Activated gamma-delta T cell (primary cell): Measurements from ENCODE around the gene MXD4.

Source experiments
- DNase-seq: peaks from one replicate; lab custom pipeline; 2025; lab: John Stamatoyannopoulos, UW

The MXD4 gene

DNA sequence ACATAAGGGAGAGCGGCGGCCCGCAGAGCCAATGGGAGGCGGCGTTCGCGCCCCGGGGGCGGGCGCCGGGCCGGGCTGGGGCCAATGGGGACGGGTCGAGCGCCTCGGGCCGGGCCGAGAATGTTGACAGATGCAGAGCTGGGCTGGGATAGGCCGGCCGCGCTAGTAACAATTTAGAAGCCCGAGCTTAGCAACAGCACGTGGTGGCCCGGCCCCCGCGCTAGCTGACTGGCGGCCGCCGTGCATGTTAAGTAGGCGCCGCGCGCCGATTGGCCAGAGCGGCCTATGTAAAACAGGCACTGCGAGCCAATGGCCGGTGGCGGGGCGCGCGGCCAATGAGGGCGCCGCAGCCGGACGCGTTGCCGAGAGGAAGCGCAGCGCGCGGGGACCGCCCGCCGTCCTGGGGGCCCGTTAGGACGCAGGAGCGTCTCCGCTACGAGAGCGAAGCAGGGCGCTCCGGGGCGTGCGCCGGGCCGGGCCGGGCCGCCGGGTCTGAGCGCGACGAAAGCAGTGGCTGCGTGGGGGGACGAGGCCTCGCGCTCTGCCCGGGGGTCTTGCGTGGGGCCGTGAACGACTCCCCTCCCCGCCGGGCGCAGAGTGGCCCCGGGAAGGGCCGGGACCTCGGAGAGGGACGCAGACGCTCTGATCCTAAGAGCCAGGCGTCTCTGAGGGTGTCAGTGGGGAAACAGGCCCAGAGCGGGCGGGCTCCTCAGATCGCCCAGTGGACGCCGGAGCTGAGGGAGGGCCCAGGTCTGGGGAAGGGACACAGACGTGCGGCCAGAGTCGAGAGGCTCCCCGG is 435 bp upstream of the MXD4 start:
- peak; percentile 99 for DNase-seq

DNA sequence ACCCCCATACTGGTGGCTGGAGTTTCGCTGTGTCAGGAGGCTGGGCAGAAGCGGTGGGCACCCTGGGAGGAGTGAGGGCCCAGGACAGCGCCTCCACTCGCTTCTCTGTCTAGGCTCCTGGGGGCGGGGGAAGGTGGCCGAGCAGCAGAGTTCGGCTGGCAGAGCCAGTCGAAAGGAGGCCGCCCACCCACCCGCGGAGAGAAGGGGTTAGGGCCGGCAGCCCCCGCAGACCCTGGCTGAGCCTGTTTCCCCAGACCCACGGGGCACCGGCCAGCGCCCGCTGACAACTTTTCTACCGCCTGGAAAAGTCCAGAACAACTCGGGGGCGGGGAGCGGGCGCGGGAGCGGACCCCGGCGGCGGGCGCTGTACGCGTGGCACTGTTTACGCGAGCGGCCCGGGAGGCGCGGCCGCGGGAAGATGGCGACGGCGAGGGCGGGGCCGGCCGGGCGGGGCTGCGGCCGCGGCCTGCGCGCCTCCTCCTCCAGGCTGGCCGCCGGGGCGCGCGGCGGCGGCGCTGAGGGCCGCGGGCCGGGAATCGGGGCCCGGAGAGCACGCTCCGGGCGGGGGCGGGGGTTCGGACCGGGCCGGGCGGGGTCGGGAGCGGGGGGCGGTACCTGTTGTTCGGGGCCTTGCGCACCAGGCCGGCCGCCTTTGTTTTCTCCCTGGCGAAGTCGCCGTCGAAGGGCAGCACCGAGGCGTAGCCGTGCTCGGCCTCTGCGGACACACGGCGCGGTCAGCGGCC is 628 bp downstream of the MXD4 start:
- DNase-seq = peak; percentile 52

DNA sequence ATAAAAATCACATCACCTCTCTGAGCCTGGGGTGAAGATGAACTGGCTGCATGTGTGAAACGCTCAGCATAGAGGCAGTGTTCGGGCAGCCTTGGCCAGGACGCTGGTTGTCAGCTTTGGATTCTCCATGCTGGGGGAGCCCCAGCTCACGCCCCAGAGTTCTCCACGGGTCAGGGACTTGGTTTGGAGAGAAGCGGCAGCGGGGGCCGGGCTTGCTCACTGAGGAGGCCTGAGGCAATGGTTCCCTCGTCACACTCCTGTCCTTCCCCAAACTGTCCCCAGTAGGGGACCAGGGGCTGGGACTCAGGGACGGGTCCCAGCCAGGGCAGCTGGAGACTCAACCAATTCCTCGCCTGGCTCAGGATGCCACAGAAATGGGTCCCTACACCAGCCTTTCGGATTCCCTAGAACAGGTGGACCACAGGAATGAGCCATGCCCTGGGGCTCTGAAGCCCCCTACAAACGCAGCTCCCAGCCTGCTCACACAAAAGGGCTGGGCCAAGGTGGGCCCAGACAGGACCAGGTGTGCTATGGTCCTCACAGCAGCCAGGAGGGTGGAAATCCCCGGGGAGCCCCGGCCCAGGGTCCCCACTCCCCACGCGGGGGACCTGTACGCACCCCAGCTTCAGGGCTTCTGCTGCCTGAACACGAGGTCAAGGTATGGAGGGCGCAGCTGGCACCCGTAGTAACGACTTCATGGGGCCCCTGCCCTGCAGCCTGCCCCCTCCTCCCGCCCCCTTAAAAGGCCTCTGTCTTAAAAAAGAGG is 1.4 kb downstream of the MXD4 start:
- no peak for DNase-seq

DNA sequence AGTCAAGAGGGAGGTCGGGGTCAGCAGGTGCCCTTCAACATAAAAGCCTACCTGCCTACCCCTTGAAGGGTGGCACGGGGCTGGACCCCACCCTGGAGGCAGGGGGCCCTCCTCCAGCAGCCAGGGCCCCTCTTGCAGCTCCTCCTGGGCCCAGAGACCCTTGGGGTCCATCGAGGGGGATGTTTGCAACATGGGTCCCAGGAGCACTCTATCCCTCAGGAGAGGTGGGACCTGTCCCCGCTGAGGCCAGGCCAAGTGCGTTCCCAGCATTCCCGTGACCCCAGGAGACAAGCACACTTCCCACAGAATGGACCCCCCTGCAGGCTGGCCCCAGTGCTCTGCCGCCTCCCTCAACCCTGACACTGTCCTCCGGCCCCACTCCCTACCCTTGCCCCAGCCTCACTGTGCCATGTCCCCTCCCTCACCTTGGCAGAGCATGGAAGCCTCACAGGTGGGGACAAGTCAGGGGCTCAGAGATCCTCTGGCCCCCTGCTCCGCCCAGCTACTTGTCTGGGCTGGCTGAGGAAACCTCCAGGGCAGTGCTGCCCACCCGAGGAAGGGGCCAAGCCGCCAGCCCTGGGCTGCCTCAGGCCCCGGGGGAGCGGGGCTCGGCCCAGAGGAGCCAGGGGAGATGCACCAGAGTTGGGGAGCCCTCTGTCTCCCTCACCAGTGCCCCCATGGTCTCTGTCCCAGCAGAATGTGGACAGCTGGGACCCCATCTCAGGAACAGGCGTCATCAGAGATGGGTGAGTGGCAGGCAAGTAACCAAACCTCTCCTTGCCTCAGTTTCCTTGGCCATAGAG is 2.2 kb downstream of the MXD4 start:
- DNase-seq = no peak

DNA sequence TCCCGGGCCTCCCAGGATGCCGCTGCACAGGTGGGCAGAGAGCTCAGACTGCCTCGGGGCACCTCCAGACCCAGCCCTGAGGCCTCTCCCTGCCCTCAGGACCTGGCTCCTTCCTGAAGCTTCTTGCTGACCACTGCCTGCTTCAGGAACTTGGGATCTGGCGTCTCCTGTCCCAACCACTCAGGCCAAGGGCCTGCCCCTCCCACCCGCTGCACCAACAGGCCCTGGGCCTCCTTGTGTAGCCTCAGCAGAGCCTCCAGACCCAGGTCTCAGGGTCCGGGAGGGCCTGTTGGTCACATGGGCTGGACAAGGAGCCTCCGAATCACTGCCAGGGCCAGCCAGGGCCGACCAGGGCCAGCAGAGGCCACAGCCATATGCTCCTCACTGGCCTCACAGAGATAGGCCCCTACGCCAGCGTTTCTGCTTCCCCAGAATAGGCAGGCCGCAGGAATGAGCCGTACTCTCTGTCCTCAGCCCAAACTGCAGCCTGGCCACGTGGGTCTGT is 2.8 kb downstream of the MXD4 start:
- DNase-seq = no peak

DNA sequence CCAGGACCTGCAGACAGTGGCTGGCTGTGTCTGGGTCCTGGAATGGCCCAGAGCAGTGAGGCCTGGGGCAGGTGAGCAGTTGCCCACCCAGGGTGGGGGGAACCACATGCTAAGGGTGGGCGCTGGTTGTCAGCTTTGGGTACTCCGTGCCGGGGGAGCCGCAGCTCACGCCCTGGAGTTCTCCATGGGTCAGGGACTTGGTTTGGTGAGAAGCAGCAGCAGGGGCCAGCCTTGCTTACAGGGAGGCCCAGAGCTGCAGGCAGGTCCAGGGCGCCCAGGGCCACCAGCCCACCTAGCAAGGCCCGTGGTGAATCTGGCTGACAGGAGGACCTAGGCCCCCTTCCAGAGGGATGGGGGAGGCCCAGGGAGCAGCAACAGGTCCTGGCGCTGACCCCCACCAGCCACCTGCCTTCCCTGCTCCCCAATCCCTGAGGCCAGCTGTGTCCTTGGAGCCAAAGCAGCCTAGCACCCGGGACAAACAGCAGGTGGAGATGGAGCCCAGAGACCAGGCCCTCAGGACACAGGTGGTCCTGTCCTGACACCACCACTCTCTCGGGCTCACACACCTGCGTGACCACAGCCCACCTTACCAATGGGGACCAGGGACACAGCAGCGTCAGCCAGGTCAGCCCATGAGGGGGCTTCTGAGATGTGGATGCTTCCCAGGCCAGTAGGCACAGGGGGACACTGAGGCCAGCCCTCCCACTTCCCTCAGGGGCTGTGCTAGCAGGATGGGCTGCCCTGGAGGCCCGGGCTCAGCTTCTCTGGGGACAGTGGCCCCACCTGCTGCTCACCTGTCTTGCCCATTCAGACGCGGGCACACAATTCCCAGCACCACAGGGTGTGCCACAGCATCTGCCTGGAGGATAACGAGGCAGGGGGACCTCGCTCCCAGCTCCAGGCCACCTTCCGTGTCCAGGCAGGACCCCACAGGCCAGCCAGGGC is 3.5 kb downstream of the MXD4 start:
- DNase-seq = no peak

DNA sequence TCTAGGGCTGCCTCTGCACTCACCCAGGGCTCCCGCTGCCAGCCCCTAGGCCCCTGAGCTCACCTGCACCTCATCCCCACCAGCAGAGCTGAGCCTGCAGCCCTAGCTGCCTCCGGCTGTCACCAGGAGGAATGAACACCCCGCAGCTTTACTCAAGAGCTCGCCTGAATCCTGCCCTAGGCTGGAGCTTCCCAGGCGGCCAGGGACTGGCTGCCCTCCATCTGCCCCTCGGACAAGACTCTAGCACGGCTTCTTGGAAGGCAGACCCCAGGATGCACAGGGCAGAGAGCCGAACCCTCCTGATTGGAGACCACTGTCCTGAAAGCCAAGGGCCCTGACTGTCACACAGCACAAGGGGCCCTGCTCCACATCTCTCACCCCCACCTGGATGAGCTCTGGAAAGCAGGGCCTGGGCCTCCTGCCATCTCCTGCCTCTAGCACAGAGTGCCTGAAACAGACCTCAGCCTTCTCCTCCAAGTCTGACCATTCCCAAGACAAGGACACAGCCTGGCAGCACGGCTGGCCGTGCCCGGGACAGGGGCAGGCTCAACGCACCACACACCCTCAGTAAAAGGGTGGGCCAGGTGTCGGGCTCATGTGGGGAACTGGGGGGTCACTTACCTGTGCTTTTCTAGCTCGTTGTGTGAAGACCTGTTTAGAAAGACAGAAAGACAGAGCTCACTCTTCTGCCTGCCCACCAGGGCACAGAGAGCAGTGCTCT is 4.4 kb downstream of the MXD4 start:
- no peak for DNase-seq

DNA sequence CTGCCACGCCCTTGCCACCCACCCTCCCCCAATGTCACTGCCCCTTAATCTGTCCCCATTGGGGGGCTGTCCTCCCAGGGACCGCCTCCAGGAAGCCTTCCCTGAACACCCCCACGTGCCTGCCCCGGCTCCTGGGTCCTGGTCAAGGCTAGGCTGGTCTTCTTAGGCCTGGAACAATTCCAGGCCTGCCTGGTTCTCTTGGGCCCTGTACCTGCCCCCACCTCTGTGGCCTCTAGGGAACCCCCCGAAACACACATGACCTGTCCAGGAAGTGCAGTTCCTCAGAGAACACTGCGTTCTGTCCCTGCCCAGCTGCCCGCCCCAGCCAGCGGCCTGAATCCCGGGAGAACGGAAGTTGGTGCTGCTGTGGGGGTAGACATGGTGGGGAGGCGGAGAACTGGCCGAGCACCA is 5.1 kb downstream of the MXD4 start:
- DNase-seq = no peak

DNA sequence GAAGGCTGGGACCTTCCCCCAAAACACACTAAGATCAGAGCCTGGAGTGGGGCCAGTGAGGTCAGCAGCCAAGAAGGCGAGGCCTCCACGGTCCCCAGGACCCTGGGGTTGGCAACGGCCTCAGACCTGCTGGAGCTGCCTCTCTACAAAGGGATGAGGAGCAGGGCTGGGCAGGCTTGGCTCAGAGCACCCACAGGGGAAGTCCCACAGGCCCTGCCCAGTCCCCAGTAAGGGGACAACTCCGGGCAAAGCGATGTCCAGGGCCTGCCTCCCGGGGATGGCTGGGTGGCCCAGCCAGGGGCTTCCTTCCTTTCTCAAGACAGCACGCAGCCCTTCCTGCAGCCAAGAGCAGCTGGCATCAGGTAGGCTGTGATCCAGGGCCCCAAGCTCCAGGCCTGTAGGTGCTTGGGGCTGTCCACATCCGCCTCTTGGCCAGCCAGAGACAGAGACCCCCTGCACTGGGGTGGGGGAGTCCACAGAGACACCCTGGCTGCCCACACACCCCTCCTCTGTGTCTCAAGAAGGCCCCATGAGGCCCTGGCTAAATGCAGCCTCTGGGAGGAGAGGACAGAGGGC is 5.7 kb downstream of the MXD4 start:
- no peak for DNase-seq

DNA sequence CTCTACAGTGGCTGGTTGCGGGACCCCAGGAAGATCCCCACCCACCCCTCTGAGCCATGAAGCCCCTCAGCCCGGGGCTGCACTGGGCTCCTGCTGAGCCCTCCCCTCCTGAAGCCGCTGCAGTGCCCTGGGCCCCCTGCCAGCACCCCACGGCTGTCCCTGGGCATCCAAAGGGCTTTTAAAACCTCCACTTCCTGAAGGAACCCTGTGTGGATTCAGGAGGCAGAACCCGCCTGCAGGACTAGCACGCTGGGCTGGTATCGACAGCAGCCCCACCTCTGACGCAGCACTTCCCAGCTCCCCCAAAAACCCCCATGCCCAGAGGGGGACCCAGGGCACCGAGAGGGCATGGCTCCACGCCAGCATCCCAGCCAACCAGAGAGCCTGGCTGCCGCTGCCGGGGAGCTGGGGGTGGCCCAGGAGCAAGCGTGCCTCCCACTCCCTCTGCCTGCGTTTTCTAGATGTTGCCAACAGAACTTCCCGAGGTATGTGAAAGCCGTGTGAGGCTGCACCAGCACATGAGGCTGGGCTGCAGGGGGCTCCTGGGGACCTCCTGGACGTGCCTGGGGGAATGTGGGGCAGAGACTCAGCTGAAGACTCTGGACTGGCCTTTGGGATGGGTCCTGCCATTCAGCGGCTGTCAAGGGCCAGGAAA is 6.3 kb downstream of the MXD4 start:
- no peak for DNase-seq

DNA sequence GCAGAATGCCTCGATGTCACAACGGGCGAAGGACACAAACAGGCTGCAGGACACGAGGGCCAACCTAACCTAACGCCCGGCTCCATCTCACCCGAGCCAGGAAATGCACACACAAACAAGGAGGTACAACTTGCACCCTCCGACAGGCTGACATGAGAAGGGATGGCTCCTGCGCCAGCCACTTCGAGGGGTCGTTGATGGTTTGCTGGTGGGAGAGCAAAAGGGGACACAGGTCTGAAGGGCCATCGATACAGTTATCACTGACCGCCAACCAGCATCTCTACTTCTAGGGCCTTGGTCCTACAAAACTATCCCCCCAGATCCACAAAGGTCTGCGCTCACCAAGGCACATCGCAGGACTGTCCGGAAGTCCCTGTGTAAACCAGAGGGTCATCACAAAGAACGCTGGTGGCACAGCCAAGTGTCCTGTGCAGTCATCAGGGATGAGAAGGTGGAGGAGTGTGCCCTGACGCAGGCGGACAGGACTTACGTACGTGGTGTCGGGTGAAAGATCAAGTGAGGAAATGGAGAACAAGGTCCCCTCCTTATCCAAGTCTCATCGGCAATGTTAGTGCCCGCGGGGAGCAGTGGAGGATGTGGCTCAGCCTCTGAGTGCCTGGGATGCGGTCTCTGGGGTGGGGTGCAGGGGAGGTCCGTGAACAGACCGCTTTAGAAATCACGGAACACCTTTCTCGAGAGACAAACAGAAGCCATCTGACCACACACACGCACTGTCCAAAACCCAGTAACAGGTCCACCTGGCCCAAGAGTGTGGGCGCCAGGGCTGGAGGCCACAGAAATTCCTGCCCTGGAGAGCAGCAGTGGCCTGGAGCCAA is 7.0 kb downstream of the MXD4 start:
- DNase-seq = no peak

DNA sequence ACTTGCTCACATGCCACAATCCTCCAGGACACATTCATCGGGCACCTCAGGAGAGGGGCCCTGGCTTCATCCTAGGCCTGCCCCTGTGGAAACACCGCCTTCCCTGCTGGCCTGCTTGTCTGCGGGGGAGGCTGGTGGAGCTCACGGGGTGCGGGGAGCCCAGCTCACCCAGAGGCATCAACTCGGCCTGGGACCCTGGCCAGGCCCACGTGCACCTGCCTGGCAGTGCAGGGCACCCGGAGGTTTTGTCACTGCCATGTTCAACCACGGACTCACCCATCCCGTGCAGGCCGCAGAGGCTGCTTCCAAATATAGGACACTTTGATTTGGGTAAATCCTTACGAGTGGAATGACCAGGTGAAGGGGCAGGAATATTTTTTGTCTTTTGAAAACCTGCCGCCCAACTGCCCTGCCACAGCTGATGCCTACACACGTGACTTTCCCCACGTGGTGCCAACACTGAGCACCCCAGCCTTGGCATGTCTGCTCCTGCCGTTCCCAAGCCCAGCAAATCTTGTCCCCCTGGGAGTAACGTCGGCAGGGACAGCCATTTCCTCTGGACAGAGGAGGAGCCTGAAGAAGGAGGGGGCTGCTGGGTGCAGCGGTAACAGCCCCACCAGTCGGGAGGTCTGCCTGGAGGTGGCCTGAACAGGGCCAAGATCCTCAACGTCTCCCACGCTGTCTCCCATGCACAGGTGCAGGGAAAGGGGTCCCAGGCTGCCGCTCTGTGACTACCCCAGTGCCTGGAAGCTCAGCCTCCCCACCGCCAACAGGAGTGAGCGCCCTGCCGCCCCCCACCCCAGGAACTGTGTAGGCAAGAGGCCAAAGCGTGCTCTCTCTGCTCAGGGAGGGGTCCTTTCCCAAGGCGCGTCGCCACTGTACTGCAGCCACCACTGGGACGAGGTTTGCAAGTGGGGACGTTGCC is 8.5 kb downstream of the MXD4 start:
- DNase-seq = no peak

DNA sequence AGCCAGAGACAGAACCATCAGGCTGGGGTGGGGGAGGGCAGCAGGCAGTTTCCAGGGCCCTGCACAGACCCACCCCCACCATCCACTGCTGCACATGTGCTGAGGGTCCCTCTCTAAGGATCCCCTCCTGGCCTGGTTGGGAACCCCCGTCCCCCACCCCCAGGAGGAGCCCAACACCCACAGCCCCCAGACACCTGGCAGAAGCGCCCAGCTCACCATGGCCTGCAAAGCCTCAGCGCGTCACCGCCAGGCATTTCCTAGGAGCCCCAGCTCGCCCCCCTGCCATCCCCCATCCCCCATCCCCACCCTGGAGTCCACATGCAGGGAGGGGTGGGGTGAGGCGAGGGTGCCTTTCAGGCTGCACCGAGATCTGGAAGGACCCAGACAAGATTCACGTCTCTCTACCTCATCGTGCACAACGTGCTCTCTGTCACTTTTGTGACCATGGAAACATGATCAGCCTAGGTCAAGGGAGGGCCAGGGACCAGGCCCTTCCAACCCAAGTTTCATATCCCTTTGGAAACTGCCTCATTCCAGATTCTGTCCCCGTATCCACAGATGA is 9.3 kb downstream of the MXD4 start:
- no peak for DNase-seq

DNA sequence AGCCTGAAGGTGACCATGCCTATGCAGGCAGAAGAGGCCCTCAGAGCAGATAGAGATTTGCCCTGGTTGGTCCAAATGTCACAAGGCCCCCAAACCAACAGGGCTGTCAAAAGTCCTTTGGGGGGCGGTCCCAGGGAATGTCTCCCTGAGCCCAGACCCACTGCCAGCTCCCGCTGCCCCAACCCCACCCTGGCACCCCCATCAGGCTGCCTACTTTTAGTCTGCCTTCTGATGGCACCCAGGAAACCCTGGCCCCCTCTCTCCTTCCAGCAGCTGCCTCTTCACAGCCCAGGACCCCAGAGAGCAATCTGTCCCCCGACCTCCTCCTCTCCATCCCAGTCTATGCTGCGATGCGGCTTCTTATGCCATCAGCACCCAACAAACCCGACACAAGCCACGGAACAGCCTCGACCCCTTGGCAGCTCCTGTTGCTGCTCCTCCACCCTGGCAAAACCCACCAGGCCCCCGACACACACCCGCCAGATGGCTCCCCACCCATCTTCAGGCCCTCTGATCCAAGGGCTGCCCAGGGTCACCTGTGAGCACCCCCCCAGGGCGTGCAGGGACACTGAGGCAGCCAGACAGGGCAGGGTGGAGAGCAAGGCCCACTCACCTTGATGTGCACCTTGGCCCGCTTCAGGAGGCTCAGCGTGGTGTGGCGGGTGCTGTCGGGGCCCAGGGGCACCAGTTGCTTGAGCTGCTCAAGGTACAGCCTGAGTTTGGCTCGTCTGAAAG is 9.9 kb downstream of the MXD4 start:
- no peak for DNase-seq

DNA sequence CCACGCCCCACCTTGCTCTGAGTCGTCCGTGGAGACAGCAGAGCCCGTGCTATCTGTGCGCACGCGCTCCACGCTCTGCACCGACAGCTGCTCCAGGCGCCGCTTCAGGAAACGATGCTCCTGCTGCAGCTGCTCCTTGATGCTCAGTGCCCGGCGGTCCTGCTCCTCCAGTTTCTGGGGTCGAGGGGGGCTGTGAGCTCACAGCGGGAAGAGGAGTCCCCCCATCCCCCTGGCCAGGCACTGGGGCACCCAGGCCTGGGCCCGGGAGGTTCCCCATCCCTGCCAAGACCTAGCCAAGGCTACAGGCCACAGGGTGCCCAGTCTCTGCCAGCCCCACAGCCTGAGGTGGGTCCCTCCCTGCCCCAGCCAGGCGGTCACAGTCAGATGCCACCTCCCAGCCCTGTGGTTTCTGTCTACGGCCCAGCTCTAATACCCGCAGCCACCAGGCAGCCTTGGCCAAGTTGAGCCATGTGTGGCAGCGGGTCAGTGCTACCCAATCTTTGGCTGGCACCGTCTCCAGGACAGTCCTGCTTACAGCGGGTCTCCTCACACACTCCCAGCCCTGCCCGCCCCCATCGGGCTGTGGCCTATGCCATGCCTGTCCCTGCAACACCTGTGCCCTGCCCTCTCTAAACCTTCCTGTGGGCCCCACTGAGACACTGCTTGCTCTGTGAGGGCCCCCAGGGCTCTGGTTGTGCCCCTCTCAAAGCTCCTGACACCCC is 10.7 kb downstream of the MXD4 start:
- no peak for DNase-seq
